Esophagus muscularis mucosa (tissue), 3 donors: Measurements from ENCODE around the gene DZANK1.

ENCODE experiments used
- POLR2AphosphoS5 ChIP-seq, 2 donors: sonication (generic); formaldehyde crosslinking; IDR thresholded peaks; one replicate each; pipeline ENCODE4 v1.6.1; 2017; ENCODE audit warnings: antibody characterized with exemption in 2 of 2
- TF ChIP-seq, protein P1 (sequence below), 3 experiments: fragments of 200-600 bp in 2 of 3; fragments of 450-650 bp in 1 of 3; sonication (generic) in 2 of 3; IDR thresholded peaks; one replicate each; pipeline ENCODE4 v1.5.1; 2017 to 2019; ENCODE audit warnings: antibody characterized with exemption in 3 of 3, mild to moderate bottlenecking in 2 of 3, moderate library complexity in 1 of 3

GRCh38 chr20:18481596-18481995, 14.8 kb upstream of the DZANK1 start:
- TF ChIP-seq, protein P1, sequence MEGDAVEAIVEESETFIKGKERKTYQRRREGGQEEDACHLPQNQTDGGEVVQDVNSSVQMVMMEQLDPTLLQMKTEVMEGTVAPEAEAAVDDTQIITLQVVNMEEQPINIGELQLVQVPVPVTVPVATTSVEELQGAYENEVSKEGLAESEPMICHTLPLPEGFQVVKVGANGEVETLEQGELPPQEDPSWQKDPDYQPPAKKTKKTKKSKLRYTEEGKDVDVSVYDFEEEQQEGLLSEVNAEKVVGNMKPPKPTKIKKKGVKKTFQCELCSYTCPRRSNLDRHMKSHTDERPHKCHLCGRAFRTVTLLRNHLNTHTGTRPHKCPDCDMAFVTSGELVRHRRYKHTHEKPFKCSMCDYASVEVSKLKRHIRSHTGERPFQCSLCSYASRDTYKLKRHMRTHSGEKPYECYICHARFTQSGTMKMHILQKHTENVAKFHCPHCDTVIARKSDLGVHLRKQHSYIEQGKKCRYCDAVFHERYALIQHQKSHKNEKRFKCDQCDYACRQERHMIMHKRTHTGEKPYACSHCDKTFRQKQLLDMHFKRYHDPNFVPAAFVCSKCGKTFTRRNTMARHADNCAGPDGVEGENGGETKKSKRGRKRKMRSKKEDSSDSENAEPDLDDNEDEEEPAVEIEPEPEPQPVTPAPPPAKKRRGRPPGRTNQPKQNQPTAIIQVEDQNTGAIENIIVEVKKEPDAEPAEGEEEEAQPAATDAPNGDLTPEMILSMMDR (IDR thresholded peaks at IDR 0.05), result no peak
- TF ChIP-seq POLR2AphosphoS5 (IDR thresholded peaks at IDR 0.05), result no peak
